Endothelial cell of umbilical vein (primary cell): ENCODE data around the gene CCNA1. TPM values are rescaled to one million over a fixed set of nuclear protein-coding genes. Genes with fewer than 3 reads are reported as not detected.

ENCODE experiments used
- BruUV-seq: library from RNA; stranded (reverse); fragments of 400-500 nt; replicated peaks from 2 replicates; lab custom pipeline; 2021; lab: Mats Ljungman, UMichigan
- CTCF ChIA-PET: fragments of 300-600, 350-600 bp; sonication (Branson Sonifier 250); formaldehyde crosslinking; loops from one replicate; lab custom pipeline; 2021; ENCODE audit warnings: antibody characterized with exemption, inconsistent platforms; lab: Charles Lee
- POLR2A ChIA-PET: fragments of 300-600, 350-600 bp; sonication (Branson Sonifier 250); formaldehyde crosslinking; loops from one replicate; lab custom pipeline; 2021; ENCODE audit warnings: antibody characterized with exemption, inconsistent platforms; lab: Charles Lee
- DNase-seq: peaks from one replicate; pipeline ENCODE4 v3.0.0-alpha.2; 2011; ENCODE audit warnings: low read depth, low spot score
- FAIRE-seq: peaks from 2 replicates; lab custom pipeline; 2011; peaks lifted over from hg19 to GRCh38; lab: Jason Lieb, UNC
- H2AFZ ChIP-seq: 2 replicates; pipeline ENCODE4 v1.6.0; 2012; ENCODE audit warnings: low read depth, low read length, control low read depth, inconsistent platforms
- H3K27ac ChIP-seq: 2 replicates; pipeline ENCODE4 v1.5.1; 2011; ENCODE audit warnings: low read depth, mild to moderate bottlenecking, control low read depth, low read length, moderate library complexity; ENCODE audit not compliant: insufficient read depth
- H3K27me3 ChIP-seq, 2 experiments: 2 replicates each; pipeline versions ENCODE4 v1.6.0 to v1.6.1; 2011; ENCODE audit warnings: low read length in 2 of 2, mixed read lengths in 1 of 2; ENCODE audit not compliant: control insufficient read depth in 2 of 2, insufficient read depth in 2 of 2
- H3K36me3 ChIP-seq, 2 experiments: 2 replicates in 1 of 2; 3 replicates in 1 of 2; pipeline ENCODE4 v1.5.1; 2011; ENCODE audit warnings: low read length in 2 of 2, mild to moderate bottlenecking in 1 of 2, moderate library complexity in 1 of 2; ENCODE audit not compliant: control insufficient read depth in 2 of 2, insufficient read depth in 2 of 2; ENCODE audit errors: extremely low read depth in 1 of 2
- H3K4me1 ChIP-seq: 3 replicates; pipeline ENCODE4 v1.5.1; 2011; ENCODE audit warnings: mild to moderate bottlenecking, low read length; ENCODE audit not compliant: control insufficient read depth, insufficient read depth; ENCODE audit errors: extremely low read depth
- H3K4me2 ChIP-seq: 2 replicates; pipeline ENCODE4 v1.6.1; 2011; ENCODE audit warnings: low read length, control low read depth, mixed read lengths; ENCODE audit not compliant: insufficient read depth
- H3K4me3 ChIP-seq, 3 experiments: fragments of 200-600 bp in 1 of 3; sonication (generic), shearing (Covaris generic) in 1 of 3; replicated peaks in 1 of 3; 2 replicates each; pipeline ENCODE4 v1.5.1; 2011 to 2016; ENCODE audit warnings: control low read depth in 3 of 3, low read length in 3 of 3, mild to moderate bottlenecking in 2 of 3, inconsistent platforms in 1 of 3, low read depth in 1 of 3, moderate library complexity in 1 of 3; ENCODE audit not compliant: insufficient read depth in 1 of 3
- H3K79me2 ChIP-seq: 2 replicates; pipeline ENCODE4 v1.6.0; 2012; ENCODE audit warnings: low read length, inconsistent platforms; ENCODE audit not compliant: control insufficient read depth, insufficient read depth
- H3K9ac ChIP-seq: replicated peaks from 2 replicates; pipeline ENCODE3; 2011; ENCODE audit warnings: low read length, control low read depth; ENCODE audit not compliant: insufficient read depth; ENCODE audit errors: extremely low read depth
- H3K9me1 ChIP-seq: replicated peaks from 3 replicates; pipeline ENCODE4 v1.6.0; 2011; ENCODE audit warnings: mild to moderate bottlenecking, low read length; ENCODE audit not compliant: control insufficient read depth, insufficient read depth; ENCODE audit errors: extremely low read depth
- H3K9me3 ChIP-seq: replicated peaks from 2 replicates; pipeline ENCODE4 v1.5.1; 2012; ENCODE audit warnings: low read length, inconsistent platforms; ENCODE audit not compliant: control insufficient read depth, insufficient read depth
- H4K20me1 ChIP-seq: replicated peaks from 2 replicates; pipeline ENCODE3; 2011; ENCODE audit warnings: mild to moderate bottlenecking, low read length; ENCODE audit not compliant: control insufficient read depth, insufficient read depth; ENCODE audit errors: extremely low read depth
- CTCF ChIP-seq, 2 donors: IDR thresholded peaks; 1 replicate in 1 of 2; 2 replicates in 1 of 2; pipeline ENCODE4 v1.5.1; 2011; ENCODE audit warnings: low read length in 2 of 2, mild to moderate bottlenecking in 2 of 2, moderate library complexity in 2 of 2, control low read depth in 1 of 2, inconsistent platforms in 1 of 2, low read depth in 1 of 2; ENCODE audit not compliant: insufficient read depth in 1 of 2; ENCODE audit errors: extremely low read depth in 1 of 2
- EZH2 ChIP-seq: IDR thresholded peaks from 2 replicates; pipeline ENCODE4 v1.6.1; 2012; ENCODE audit warnings: borderline replicate concordance, low read depth, mild to moderate bottlenecking, moderate library complexity, low read length, inconsistent platforms; ENCODE audit not compliant: severe bottlenecking
- FOS ChIP-seq: IDR thresholded peaks from 2 replicates; pipeline ENCODE4 v1.6.1; 2011; ENCODE audit warnings: mild to moderate bottlenecking, low read length, moderate library complexity, borderline replicate concordance; ENCODE audit not compliant: insufficient read depth
- GATA2 ChIP-seq: IDR thresholded peaks from 2 replicates; pipeline ENCODE4 v1.7.0; 2011; ENCODE audit warnings: low read depth, mild to moderate bottlenecking, moderate library complexity, mixed read lengths, low read length; ENCODE audit not compliant: insufficient read length, insufficient read depth
- JUN ChIP-seq: IDR thresholded peaks from 2 replicates; pipeline ENCODE4 v1.6.1; 2011; ENCODE audit warnings: borderline replicate concordance, low read depth; ENCODE audit not compliant: insufficient read length, insufficient read depth
- MAX ChIP-seq: IDR thresholded peaks from 2 replicates; pipeline ENCODE4 v1.6.1; 2011; ENCODE audit not compliant: insufficient read depth, insufficient read length
- MYC ChIP-seq: IDR thresholded peaks from one replicate; pipeline ENCODE4 v1.6.1; 2011; ENCODE audit warnings: mild to moderate bottlenecking, low read depth, low read length
- POLR2A ChIP-seq: IDR thresholded peaks from 2 replicates; pipeline ENCODE4 v1.6.1; 2012; ENCODE audit warnings: low read depth, mild to moderate bottlenecking, control low read depth, low read length
- POLR2AphosphoS5 ChIP-seq: IDR thresholded peaks from 2 replicates; pipeline ENCODE4 v1.6.1; 2012; ENCODE audit warnings: low read depth, mild to moderate bottlenecking, control low read depth, low read length, moderate library complexity; ENCODE audit not compliant: insufficient read depth
- dilution Hi-C: fragments of 300-500 bp; cut with MboI; formaldehyde crosslinking; loops from one replicate; pipeline ENCODE4 v1.15.0; 2019; ENCODE audit warnings: low sequenced_read_pairs; ENCODE audit not compliant: extremely low pct_ligation_motif_present
- intact Hi-C: fragments of 100-400 bp; cut with micrococcal nuclease; formaldehyde crosslinking; loops from one replicate; pipeline ENCODE4 v1.10.0; 2022
- polyA plus RNA-seq, 4 experiments: library from polyadenylated mRNA; depleted of rRNA in 3 of 4; stranded (reverse) in 3 of 4; unstranded in 1 of 4; fragments of >200 nt; gene quantifications; 2 replicates each; pipeline versions ENCODE4 v1.2.1 to v1.2.3, GENCODE V29; 2011 to 2012; ENCODE audit warnings: missing spikeins in 1 of 4
- total RNA-seq: library from RNA; stranded (reverse); gene quantifications from 2 replicates; pipeline ENCODE4 v1.2.3, GENCODE V29; 2021

Gene CCNA1
- total and polyA plus RNA-seq, 2 donors (not counting 3 experiments of a cell fraction or from before 2014, with no cell fraction given), result 0.46 to 2.8 TPM

- peaks cover 26 to 32% of the 10 kb centered on the region in 2 experiments for H3K27me3 ChIP-seq
- H3K36me3 ChIP-seq, result no peaks in the 10 kb centered on the region
- TF ChIP-seq MAX (no peak), GATA2 (no peak), EZH2 (peak; percentile 86)
- no peaks in the 10 kb centered on the region for H3K79me2 ChIP-seq
- DNase-seq (no peak), FAIRE-seq (no peak)
- peak overlapping the region; percentile 47 for H3K9ac ChIP-seq
- H3K4me2 ChIP-seq, result peak overlapping the region; percentile 91
- no peaks in the 10 kb centered on the region for H3K9me1 ChIP-seq
- no peaks in the 10 kb centered on the region for H4K20me1 ChIP-seq
- no peak overlapping the region for H3K27ac ChIP-seq
- no peaks in the 10 kb centered on the region for H3K9me3 ChIP-seq
- H2AFZ ChIP-seq, result peak overlapping the region; percentile 98
- BruUV-seq, result no TSS peak
- peaks cover 24% of the 10 kb centered on the region for H3K4me1 ChIP-seq
- POLR2A ChIA-PET, result no interaction called here
- CTCF ChIA-PET, result interaction anchor here (1.0 to 1.9 kb wide), 4 partner anchors 10 to 305 kb away, joined by 3 to 8 read pairs (median 4); no protein-coding TSS in a partner anchor
- dilution Hi-C loops (no loop called here), intact Hi-C loops (no loop called here)
- H3K4me3 ChIP-seq, result peak overlapping the region; percentile 46 to 84 (median 70)
Observed at GRCh38 chr13:36431204-36432105, 840 bp upstream of the CCNA1 start.

- Histone ChIP-seq H3K9me3 (no peaks in the 10 kb centered on the region), H2AFZ (no peak overlapping the region), H3K4me3 (no peak overlapping the region), H3K9me1 (no peaks in the 10 kb centered on the region), H3K9ac (no peak overlapping the region), H3K4me1 (peaks cover 10% of the 10 kb centered on the region), H3K27ac (no peak overlapping the region), H4K20me1 (no peaks in the 10 kb centered on the region), H3K79me2 (no peaks in the 10 kb centered on the region), H3K27me3 (peaks cover 7 to 10% of the 10 kb centered on the region in 2 experiments), H3K4me2 (no peak overlapping the region), H3K36me3 (no peaks in the 10 kb centered on the region)
- no peak for TF ChIP-seq GATA2
- TF ChIP-seq EZH2, result no peak
- TF ChIP-seq MAX, result no peak
- no peak for TF ChIP-seq POLR2AphosphoS5
- TF ChIP-seq POLR2A, result no peak
- no peak for TF ChIP-seq JUN
- TF ChIP-seq FOS, result no peak
- TF ChIP-seq MYC, result no peak
- no peak for TF ChIP-seq CTCF (IDR thresholded peaks at IDR 0.05; ENCODE audit: extremely low read depth in 1 of 2, insufficient read depth in 1 of 2, low read depth in 1 of 2, low read length in 2 of 2)
- no peak for DNase-seq
- no peak for FAIRE-seq
- intact Hi-C loops (no loop called here), dilution Hi-C loops (no loop called here)
- no TSS peak for BruUV-seq
- CTCF ChIA-PET, result no interaction called here
- POLR2A ChIA-PET, result no interaction called here
Observed at GRCh38 chr13:36436811-36437210, 4.5 kb downstream of the CCNA1 start.
